Nephron (organoid): ENCODE measurements around the gene LARP1.
"Not testable (repeated sequence)": the region's sequence is repeated elsewhere in the genome, so short reads cannot be mapped to it uniquely, and the experiment has no call there.

Experiments
- H3K27ac Mint-ChIP-seq, 3 experiments: 2 replicates each; pipeline ENCODE4 v1.8.0; 2020; ENCODE audit warnings: mixed read lengths in 3 of 3, mild to moderate bottlenecking in 2 of 3, moderate library complexity in 1 of 3
- H3K27me3 Mint-ChIP-seq: 2 replicates; pipeline ENCODE4 v1.8.0; 2021; ENCODE audit warnings: low read depth, mild to moderate bottlenecking, moderate library complexity, mixed read lengths
- H3K36me3 Mint-ChIP-seq: 2 replicates; pipeline ENCODE4 v1.8.0; 2020; ENCODE audit warnings: low read depth, mixed read lengths
- H3K4me1 Mint-ChIP-seq: 2 replicates; pipeline ENCODE4 v1.8.0; 2020; ENCODE audit warnings: mixed read lengths
- H3K4me3 Mint-ChIP-seq, 3 experiments: 2 replicates each; pipeline ENCODE4 v1.8.0; 2020; ENCODE audit warnings: mild to moderate bottlenecking in 3 of 3, mixed read lengths in 3 of 3, moderate library complexity in 2 of 3
- H3K9me3 Mint-ChIP-seq: 2 replicates; pipeline ENCODE4 v1.8.0; 2020; ENCODE audit warnings: mixed read lengths
- CTCF ChIP-seq, 3 experiments: fragments of 200-600 bp; sonication (generic); IDR thresholded peaks; one replicate each; pipeline ENCODE4 v1.5.0; 2021; ENCODE audit warnings: antibody characterized with exemption in 3 of 3; ENCODE audit not compliant: unreplicated experiment in 3 of 3

The LARP1 gene

DNA sequence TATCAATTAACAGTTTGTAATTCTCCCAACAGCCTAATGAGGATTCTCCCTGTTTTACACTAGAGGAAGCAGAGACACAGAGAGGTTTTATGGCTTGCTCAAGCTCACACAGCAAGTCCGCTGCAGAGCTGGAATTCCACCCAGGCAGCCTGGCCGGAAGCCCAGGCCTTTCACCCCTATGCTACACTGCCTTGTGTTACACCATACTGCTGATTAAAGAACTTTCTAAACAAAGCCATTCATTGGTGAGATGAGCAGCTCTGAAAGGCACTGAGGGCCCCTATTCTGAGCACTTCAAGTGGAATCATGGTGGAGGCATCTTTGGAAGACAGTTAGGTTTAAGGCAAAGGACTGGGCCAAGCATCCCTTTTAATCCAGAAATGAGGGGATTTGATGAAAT, 14.7 kb upstream of the LARP1 start:
- no peak for TF ChIP-seq CTCF (IDR thresholded peaks at IDR 0.05; ENCODE audit: unreplicated experiment in 3 of 3)
- peak overlapping the region in 2 of 3 experiments; percentile 49 to 64 for H3K27ac Mint-ChIP-seq
- H3K9me3 Mint-ChIP-seq, result no peaks in the 10 kb centered on the region
- no peaks in the 10 kb centered on the region for H3K27me3 Mint-ChIP-seq
- H3K36me3 Mint-ChIP-seq, result no peaks in the 10 kb centered on the region
- H3K4me3 Mint-ChIP-seq, result no peak overlapping the region
- peaks cover 20% of the 10 kb centered on the region for H3K4me1 Mint-ChIP-seq

DNA sequence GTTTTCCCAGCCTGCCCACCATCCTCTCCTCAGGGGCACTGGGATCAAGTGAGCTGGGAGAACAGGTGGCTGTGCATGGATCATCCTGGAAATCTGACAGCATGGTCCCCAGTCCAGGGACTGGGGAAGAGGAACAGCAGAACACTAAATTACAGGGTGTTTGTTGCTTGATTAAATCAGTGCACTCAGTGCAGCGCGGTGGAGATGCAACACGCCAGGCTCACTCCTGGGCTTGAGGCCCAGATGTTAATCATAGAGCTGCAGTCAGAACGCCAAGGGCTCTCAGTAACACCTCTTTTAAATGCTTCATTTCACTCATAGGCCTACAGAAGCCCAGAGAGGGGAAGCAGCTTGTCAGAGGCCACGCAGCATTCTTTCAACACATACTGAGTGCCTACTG, 14.2 kb upstream of the LARP1 start:
- peaks cover 20% of the 10 kb centered on the region for H3K4me1 Mint-ChIP-seq
- no peak for TF ChIP-seq CTCF (IDR thresholded peaks at IDR 0.05; ENCODE audit: unreplicated experiment in 3 of 3)
- no peaks in the 10 kb centered on the region for H3K27me3 Mint-ChIP-seq

GRCh38 chr5:154741415-154741814, 13.8 kb upstream of the LARP1 start:
- H3K27me3 Mint-ChIP-seq, result no peaks in the 10 kb centered on the region
- H3K9me3 Mint-ChIP-seq, result no peaks in the 10 kb centered on the region
- no peak for TF ChIP-seq CTCF (IDR thresholded peaks at IDR 0.05; ENCODE audit: unreplicated experiment in 3 of 3)
- peaks cover 20% of the 10 kb centered on the region for H3K4me1 Mint-ChIP-seq
- H3K36me3 Mint-ChIP-seq, result no peaks in the 10 kb centered on the region
- no peak overlapping the region for H3K4me3 Mint-ChIP-seq
- peak overlapping the region in 2 of 3 experiments; percentile 28 to 49 for H3K27ac Mint-ChIP-seq

More for the DNA sequence above, 14.2 kb upstream of the LARP1 start:
- Mint-ChIP-seq H3K4me3 (no peak overlapping the region), H3K9me3 (no peaks in the 10 kb centered on the region), H3K27ac (peak overlapping the region in 2 of 3 experiments; percentile 28 to 49), H3K36me3 (no peaks in the 10 kb centered on the region)

DNA sequence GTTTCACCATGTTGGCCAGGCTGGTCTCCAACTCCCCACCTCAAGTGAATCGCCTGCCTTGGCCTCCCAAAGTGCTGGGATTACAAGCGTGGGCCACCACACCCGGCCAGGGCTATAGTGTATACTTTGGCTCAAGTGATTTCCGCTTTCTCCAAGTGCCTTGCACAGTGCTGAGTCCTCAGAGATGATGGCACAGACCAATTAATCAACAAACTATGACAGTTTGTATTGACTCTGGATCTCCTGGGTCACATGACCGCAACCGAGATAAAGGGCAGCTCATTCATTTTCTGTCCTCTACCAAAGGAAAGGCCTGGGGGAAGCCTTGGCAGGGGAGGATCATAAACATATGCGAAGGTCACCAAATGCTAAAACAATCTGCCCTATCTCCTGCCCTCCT, 11.4 kb upstream of the LARP1 start:
- no peak overlapping the region for H3K4me3 Mint-ChIP-seq
- H3K4me1 Mint-ChIP-seq, result peaks cover 25% of the 10 kb centered on the region
- H3K9me3 Mint-ChIP-seq, result no peaks in the 10 kb centered on the region

GRCh38 chr5:154745349-154745748, 9.8 kb upstream of the LARP1 start:
- Mint-ChIP-seq H3K27ac (no peak overlapping the region), H3K4me1 (peaks cover 36% of the 10 kb centered on the region), H3K36me3 (no peaks in the 10 kb centered on the region), H3K27me3 (no peaks in the 10 kb centered on the region), H3K4me3 (no peak overlapping the region), H3K9me3 (no peaks in the 10 kb centered on the region)
- no peak for TF ChIP-seq CTCF (IDR thresholded peaks at IDR 0.05; ENCODE audit: unreplicated experiment in 3 of 3)

More for the DNA sequence above, 11.4 kb upstream of the LARP1 start:
- no peaks in the 10 kb centered on the region for H3K36me3 Mint-ChIP-seq
- H3K27me3 Mint-ChIP-seq, result no peaks in the 10 kb centered on the region
- no peak overlapping the region for H3K27ac Mint-ChIP-seq
- no peak for TF ChIP-seq CTCF (IDR thresholded peaks at IDR 0.05; ENCODE audit: unreplicated experiment in 3 of 3)

- H3K27me3 Mint-ChIP-seq, result peaks cover 4% of the 10 kb centered on the region
- peak overlapping the region in 2 of 3 experiments; percentile 33 to 41 for H3K27ac Mint-ChIP-seq
- no peak for TF ChIP-seq CTCF (IDR thresholded peaks at IDR 0.05; ENCODE audit: unreplicated experiment in 3 of 3)
- peaks cover 31% of the 10 kb centered on the region for H3K4me1 Mint-ChIP-seq
- no peaks in the 10 kb centered on the region for H3K9me3 Mint-ChIP-seq
- H3K36me3 Mint-ChIP-seq, result no peaks in the 10 kb centered on the region
- no peak overlapping the region for H3K4me3 Mint-ChIP-seq
Observed at GRCh38 chr5:154749491-154749890, 5.7 kb upstream of the LARP1 start.

- H3K27me3 Mint-ChIP-seq, H3K4me3 Mint-ChIP-seq, H3K27ac Mint-ChIP-seq, H3K36me3 Mint-ChIP-seq, H3K9me3 Mint-ChIP-seq: not testable (repeated sequence)
- H3K4me1 Mint-ChIP-seq, result peaks cover 35% of the 10 kb centered on the region
Observed at GRCh38 chr5:154750641-154751040, 4.5 kb upstream of the LARP1 start.
